Bronchial epithelial cell (primary cell): ENCODE measurements around the gene INAFM1. TPM values are rescaled to one million over a fixed set of nuclear protein-coding genes. Genes with fewer than 3 reads are reported as not detected.

Experiments used
- DNase-seq: peaks from one replicate; pipeline ENCODE4 v3.0.0-alpha.2; 2010; ENCODE audit warnings: low read depth
- FAIRE-seq: peaks from 2 replicates; lab custom pipeline; 2011; peaks lifted over from hg19 to GRCh38; lab: Jason Lieb, UNC
- H3K27me3 ChIP-seq: 2 replicates; pipeline ENCODE4 v1.5.1; 2011; ENCODE audit warnings: low read length; ENCODE audit not compliant: control insufficient read depth, insufficient read depth
- H3K36me3 ChIP-seq: 2 replicates; pipeline ENCODE4 v1.5.1; 2011; ENCODE audit warnings: low read length; ENCODE audit not compliant: control insufficient read depth, insufficient read depth
- H3K4me3 ChIP-seq: 2 replicates; pipeline ENCODE4 v1.5.1; 2011; ENCODE audit warnings: mild to moderate bottlenecking, low read depth, low read length, control low read depth
- total RNA-seq: library from RNA; depleted of rRNA; stranded (reverse); fragments of >200 nt; gene quantifications from 2 replicates; pipeline ENCODE4 v1.2.1, GENCODE V29; 2014
- TF ChIP-seq, protein P1 (sequence below): IDR thresholded peaks from 2 replicates; pipeline ENCODE4 v1.5.1; 2011; ENCODE audit warnings: mild to moderate bottlenecking, moderate library complexity, low read length, control low read depth, inconsistent platforms; ENCODE audit not compliant: insufficient read depth, severe bottlenecking

The INAFM1 gene
- total RNA-seq, 1 donor from 2014 or later, result 0.53 TPM

DNA sequence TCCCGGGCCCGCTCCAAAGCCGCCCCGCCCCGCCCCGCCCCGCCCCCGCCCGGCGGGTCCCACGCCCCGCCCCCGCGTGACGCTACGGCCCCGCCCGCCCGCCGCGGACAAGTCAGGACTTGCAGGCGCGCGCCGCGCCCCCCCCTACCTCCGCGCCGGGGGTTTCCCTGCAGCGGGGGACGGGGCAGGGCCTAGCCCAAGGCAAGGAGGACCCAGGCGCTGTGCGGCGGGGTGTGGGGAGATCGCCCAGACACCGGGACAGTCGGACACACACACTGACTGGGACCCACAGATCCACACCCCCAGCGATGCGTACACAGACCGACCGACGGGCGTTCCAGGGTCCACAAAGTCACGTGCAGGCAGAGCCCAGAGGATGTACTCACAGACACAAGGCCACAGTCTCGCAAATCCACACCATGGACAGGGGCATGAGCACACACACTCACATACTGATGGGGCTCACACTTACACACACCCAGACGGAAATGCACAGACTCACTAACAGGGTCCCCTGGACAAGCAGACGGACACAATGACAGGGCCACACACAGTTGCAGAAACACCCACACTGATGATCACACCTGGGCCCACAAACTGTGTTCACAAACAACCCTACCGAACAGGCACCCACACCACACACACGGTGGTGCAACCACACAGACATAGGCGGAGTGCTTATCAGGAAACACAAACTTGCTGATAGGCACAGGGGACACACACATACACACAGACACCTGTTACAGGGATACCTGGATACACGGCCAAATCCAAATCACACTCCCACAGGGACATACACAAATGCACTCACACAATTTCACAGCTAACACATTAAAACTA lies 43.2 kb upstream of the INAFM1 start:
- Histone ChIP-seq H3K27me3 (no peaks in the 10 kb centered on the region), H3K4me3 (peak overlapping the region; percentile 40), H3K36me3 (no peaks in the 10 kb centered on the region)
- FAIRE-seq (no peak), DNase-seq (peak; percentile 37)
- TF ChIP-seq, protein P1, sequence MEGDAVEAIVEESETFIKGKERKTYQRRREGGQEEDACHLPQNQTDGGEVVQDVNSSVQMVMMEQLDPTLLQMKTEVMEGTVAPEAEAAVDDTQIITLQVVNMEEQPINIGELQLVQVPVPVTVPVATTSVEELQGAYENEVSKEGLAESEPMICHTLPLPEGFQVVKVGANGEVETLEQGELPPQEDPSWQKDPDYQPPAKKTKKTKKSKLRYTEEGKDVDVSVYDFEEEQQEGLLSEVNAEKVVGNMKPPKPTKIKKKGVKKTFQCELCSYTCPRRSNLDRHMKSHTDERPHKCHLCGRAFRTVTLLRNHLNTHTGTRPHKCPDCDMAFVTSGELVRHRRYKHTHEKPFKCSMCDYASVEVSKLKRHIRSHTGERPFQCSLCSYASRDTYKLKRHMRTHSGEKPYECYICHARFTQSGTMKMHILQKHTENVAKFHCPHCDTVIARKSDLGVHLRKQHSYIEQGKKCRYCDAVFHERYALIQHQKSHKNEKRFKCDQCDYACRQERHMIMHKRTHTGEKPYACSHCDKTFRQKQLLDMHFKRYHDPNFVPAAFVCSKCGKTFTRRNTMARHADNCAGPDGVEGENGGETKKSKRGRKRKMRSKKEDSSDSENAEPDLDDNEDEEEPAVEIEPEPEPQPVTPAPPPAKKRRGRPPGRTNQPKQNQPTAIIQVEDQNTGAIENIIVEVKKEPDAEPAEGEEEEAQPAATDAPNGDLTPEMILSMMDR, result no peak

DNA sequence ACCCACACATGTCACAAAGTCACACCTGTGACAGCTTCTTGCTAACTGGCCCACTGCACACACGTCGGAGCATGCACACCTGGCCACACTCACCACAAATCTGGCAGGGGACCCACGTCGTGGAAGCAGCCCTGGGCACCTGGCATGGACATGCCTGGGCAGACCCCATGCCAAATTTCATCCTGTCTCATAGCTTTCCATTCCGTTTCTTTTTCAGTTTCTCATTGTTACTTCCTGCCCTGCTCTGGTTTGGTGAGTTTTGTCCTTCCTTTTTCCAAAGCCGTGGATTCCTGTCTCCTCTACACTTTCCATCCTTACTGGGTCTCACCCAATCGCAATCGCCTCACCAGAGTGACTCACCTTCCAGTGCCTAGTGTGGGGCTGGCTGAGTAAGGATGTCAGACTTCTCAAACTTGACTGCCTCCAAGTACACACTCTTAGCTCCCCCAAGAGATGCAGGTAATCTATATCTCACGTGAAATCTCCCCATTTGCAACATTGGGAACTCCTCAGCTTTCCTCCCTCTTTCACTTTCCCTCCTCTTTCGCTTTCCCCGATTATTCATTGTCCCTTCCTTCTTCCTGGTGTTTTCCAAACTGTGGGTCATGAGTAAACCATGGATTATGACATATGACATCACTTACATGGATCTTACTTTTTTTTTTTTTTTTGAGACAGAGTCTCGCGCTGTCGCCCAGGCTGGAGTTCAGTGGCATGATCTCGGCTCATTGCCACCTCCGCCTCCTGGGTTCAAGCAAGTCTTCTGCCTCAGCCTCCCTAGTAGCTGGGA lies 42.1 kb upstream of the INAFM1 start:
- no peaks in the 10 kb centered on the region for H3K36me3 ChIP-seq
- H3K4me3 ChIP-seq, result peak overlapping the region; percentile 40
- H3K27me3 ChIP-seq, result no peaks in the 10 kb centered on the region
- TF ChIP-seq, protein P1, result no peak
- peak; percentile 94 for DNase-seq
- FAIRE-seq, result no peak

DNA sequence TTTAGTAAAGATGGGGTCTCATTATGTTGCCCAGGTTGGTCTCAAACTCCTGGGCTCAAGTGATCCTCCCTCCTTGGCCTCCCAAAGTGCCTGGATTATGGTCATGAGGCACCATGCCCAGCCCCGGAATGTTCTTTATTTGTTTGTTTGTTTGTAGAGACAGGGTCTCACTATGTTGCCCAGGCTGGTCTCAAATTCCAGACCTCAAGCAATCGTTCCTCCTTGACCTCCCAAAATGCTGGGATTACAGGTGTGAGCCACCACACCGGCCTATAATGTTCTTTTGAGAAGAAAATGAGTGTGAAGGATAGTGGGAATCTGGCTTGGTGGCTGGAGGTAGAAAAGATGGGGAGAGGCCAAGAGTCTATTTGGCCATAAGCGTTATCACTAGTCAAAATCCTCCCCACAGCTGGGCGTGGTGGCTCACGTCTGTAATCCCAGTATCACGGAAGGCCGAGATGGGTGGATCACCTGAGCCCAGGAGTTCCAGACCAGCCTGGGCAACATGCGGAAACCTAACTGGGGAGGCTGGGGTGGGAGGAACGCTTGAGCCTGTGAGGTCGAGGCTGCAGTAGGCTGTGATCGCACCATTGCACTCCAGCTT lies 38.5 kb upstream of the INAFM1 start:
- TF ChIP-seq, protein P1, result no peak
- no peaks in the 10 kb centered on the region for H3K27me3 ChIP-seq
- no peak overlapping the region for H3K4me3 ChIP-seq
- FAIRE-seq (no peak), DNase-seq (no peak)
- H3K36me3 ChIP-seq, result no peaks in the 10 kb centered on the region

GRCh38 chr19:47239152-47239551 lies 35.5 kb upstream of the INAFM1 start:
- FAIRE-seq (no peak), DNase-seq (no peak)
- TF ChIP-seq, protein P1, result no peak
- no peaks in the 10 kb centered on the region for H3K36me3 ChIP-seq
- H3K27me3 ChIP-seq, result no peaks in the 10 kb centered on the region
- H3K4me3 ChIP-seq, result no peak overlapping the region

- H3K36me3 ChIP-seq, result no peaks in the 10 kb centered on the region
- peak overlapping the region; percentile 4 for H3K4me3 ChIP-seq
- no peak for FAIRE-seq
- TF ChIP-seq, protein P1, result no peak
- DNase-seq, result no peak
- no peaks in the 10 kb centered on the region for H3K27me3 ChIP-seq
Observed at GRCh38 chr19:47239610-47240296, 34.9 kb upstream of the INAFM1 start.
